CD4-positive, alpha-beta T cell treated with Interleukin-1 beta for 1 hour (primary cell): ENCODE measurements around the gene RAD51C.
A peak's percentile ranks its signal among the peaks of the same experiment; 100 is the strongest.
"Not testable (repeated sequence)": the region's sequence is repeated elsewhere in the genome, so short reads cannot be mapped to it uniquely, and the experiment has no call there.

Experiments
- DNase-seq, 2 donors: peaks; one replicate each; pipeline ENCODE4 v3.0.0-alpha.2; 2020 to 2022

Gene RAD51C

GRCh38 chr17:58747674-58748073 lies 55.3 kb downstream of the RAD51C start:
- no peak for DNase-seq

DNA sequence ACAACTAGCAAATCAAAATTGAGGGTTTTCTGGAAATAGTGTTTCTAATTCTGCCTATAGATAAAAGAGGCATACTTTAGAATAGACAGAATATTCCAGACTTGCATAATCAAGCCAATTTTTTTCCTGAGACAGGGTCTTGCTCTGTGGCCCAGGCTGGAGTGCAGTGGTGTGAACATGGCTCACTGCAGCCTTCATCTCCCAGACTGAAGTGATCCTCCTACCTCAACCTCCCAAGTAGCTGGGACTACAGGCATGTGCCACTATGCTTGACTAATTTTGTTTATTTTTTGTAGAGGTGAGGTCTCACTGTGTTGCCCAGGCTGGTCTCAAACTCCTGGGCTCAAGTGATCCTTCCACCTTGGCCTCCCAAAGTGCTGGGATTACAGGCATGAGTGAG lies 57.2 kb downstream of the RAD51C start:
- DNase-seq = not testable (repeated sequence)

GRCh38 chr17:58753026-58753425 lies 60.6 kb downstream of the RAD51C start:
- no peak for DNase-seq

- DNase-seq = no peak
These were observed 62.8 kb downstream of the RAD51C start for GRCh38 chr17:58755269-58755576.

- DNase-seq = peak; percentile 23 to 28
These were observed 63.3 kb downstream of the RAD51C start, which contains the start of gene PPM1E for GRCh38 chr17:58755577-58756245. Gene PPM1E, plus strand, starts transcription at chr17:58755854.

- DNase-seq = no peak
These were observed 64.1 kb downstream of the RAD51C start for GRCh38 chr17:58756246-58757161.

- no peak for DNase-seq
These were observed 64.8 kb downstream of the RAD51C start for GRCh38 chr17:58757162-58757613.

DNA sequence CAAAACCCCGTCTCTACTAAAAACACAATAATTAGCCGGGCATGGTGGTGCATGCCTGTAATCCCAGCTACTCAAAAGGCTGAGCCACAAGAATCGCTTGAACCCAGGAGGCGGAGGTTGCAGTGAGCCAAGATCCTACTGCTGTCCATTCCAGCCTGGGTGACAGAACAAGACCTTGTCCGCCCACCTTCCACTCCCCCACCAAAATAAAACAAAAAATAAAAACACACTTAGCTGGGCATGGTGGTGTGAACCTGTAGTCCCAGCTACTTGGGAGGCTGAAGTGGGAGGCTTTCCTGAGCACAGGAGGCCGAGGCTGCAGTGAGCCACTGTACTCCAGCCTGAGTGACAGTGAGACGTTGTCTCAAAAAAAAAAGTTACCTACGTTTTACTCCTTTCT lies 66.5 kb downstream of the RAD51C start:
- DNase-seq = no peak

- no peak for DNase-seq
These were observed 67.1 kb downstream of the RAD51C start for GRCh38 chr17:58759522-58759921.

DNA sequence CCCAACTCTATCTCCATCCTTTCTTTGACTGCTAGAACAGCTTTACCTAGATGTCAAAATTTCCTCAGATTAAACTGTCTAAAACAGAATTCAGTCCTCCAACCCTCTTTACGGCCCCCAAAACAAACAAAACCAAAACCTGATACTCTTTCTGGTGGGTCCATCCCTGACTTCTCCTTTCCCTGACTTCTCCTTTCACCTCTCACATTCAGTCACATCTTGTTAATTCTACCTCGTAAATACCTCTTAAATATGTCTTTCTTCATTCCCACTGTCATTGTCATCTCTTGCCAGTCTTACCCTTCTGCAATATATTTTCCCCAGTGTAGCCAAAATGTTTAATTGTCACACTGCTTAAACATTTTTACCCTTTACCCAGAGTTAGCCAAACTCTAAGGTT lies 67.8 kb downstream of the RAD51C start:
- no peak for DNase-seq

DNA sequence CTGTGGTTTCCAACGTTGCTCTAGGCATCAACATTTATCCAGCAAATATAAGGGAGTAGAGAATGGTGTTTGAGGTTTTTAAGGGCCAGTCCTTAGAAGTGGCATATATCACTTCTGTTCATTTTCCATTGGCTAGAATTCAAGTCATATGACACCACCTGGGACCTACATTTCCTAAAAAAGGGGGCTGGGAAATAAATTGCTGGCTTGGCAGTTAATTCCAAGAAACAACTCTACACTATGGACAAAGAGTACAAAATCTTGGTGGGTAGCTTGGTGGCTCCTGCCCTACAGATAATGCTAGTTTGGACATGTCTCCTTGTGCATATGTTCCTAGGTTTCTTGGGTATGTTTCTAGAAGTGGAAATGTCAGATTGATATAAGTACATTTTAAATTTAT lies 70.9 kb downstream of the RAD51C start:
- no peak for DNase-seq

- no peak for DNase-seq
These were observed 72.0 kb downstream of the RAD51C start for GRCh38 chr17:58764373-58764772.

DNA sequence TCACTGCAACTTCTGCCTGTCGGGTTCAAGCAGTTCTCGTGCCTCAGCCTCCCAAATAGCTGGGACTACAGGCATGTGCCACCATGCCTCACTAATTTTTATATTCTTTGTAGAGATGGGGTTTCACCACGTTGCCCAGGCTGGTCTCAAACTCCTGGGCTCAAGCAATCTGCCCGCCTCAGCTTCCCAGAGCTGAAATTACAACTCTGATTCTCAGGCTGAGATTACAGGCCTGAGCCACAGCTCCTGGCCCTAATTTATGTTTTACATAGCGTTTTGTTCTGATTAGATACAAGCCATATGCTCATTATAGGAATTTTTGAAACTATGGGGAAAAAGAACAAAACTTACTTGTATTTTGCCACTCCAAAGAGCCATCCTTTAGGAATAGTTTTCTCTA lies 86.1 kb downstream of the RAD51C start:
- DNase-seq = not testable (repeated sequence)

- DNase-seq = no peak
These were observed 87.0 kb downstream of the RAD51C start for GRCh38 chr17:58779446-58779845.

DNA sequence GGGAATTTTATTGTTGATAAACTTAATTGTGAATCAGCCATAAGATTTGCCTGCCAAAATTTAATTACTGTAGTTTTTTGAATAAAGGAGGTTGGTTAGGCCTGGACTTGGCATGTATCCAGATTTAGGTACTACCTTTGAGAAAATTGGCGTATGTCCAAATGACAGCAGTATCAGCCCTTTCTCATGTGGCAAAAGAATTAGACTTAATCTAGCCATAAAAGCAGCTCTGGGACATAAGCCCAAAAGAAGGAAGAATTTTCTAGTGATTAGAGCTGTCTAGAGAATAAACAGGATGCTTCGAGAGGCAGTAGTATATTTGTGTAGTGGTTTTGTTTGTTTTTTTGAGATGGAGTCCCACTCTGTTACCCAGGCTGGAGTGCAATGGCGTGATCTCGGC lies 91.0 kb downstream of the RAD51C start:
- DNase-seq = no peak

DNA sequence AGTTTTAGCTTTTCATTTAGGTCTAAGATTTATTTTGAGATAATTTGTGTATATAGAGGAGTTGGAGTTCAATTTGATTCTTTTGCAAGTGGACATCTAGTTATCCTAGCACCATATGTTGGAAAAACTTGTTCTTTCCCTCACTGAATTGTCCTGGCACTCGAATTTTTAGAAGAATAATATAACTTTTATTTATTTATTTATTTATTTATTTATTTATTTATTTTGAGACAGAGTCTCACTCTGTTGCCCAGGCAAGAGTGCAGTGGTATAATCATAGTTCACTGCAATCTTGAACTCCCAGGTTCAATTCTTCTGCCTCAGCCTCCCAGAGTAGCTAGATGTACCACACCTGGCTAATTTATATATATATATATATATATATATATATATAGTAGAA lies 92.7 kb downstream of the RAD51C start:
- no peak for DNase-seq
